ENCODE measurements around the gene CNTNAP5.

Gene CNTNAP5

GRCh38 chr2:124039762-124040291, 14.7 kb downstream of the CNTNAP5 start:
- H3K27ac Mint-ChIP-seq = no peak overlapping the region
- DNase-seq (no peak), ATAC-seq (no peak)
- H3K27me3 Mint-ChIP-seq = no peaks in the 10 kb centered on the region
- H3K4me1 Mint-ChIP-seq = no peaks in the 10 kb centered on the region
- H3K9me3 Mint-ChIP-seq = peaks cover 3% of the 10 kb centered on the region
- no peaks in the 10 kb centered on the region for H3K36me3 Mint-ChIP-seq (ENCODE audit: low read depth)
- no peak overlapping the region for H3K4me3 Mint-ChIP-seq

- Mint-ChIP-seq H3K27ac (no peak overlapping the region), H3K4me1 (no peaks in the 10 kb centered on the region), H3K4me3 (no peak overlapping the region), H3K27me3 (no peaks in the 10 kb centered on the region), H3K9me3 (peaks cover 3% of the 10 kb centered on the region), H3K36me3 (ENCODE audit: low read depth) (no peaks in the 10 kb centered on the region)
- ATAC-seq (no peak), DNase-seq (no peak)
Observed at GRCh38 chr2:124045894-124046293, 20.8 kb downstream of the CNTNAP5 start.

- H3K4me3 Mint-ChIP-seq = no peak overlapping the region
- no peak for ATAC-seq
- H3K9me3 Mint-ChIP-seq = peaks cover 3% of the 10 kb centered on the region
- no peaks in the 10 kb centered on the region for H3K27me3 Mint-ChIP-seq
- DNase-seq = no peak
- no peak overlapping the region for H3K27ac Mint-ChIP-seq
- H3K4me1 Mint-ChIP-seq = no peaks in the 10 kb centered on the region
- no peaks in the 10 kb centered on the region for H3K36me3 Mint-ChIP-seq (ENCODE audit: low read depth)
Observed at GRCh38 chr2:124046332-124046731, 21.2 kb downstream of the CNTNAP5 start.

DNA sequence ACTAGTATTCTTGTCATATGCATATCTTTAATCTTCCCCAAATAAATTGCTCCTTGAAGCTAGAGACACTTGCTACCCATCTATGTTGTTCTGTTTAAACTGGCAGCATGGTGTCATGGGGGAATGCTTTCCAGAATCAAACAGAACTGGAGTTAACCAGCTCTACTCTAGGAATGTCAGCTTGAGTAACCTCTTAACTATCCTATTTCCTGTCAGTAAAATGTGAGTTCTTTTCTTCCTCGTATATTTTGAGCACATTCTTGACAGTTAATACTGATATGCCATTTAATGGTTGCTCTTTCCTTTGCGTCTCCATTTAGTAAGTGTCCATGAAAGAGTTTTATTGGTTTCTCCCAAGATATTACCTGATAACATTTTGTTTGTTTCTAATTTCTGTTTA, 23.0 kb downstream of the CNTNAP5 start:
- Mint-ChIP-seq H3K27ac (no peak overlapping the region), H3K4me3 (no peak overlapping the region), H3K9me3 (peaks cover 3% of the 10 kb centered on the region), H3K4me1 (no peaks in the 10 kb centered on the region), H3K27me3 (no peaks in the 10 kb centered on the region), H3K36me3 (ENCODE audit: low read depth) (no peaks in the 10 kb centered on the region)
- ATAC-seq (no peak), DNase-seq (no peak)

- DNase-seq (no peak), ATAC-seq (no peak)
- H3K27ac Mint-ChIP-seq = no peak overlapping the region
- H3K4me3 Mint-ChIP-seq = no peak overlapping the region
- H3K36me3 Mint-ChIP-seq (ENCODE audit: low read depth) = no peaks in the 10 kb centered on the region
- H3K27me3 Mint-ChIP-seq = no peaks in the 10 kb centered on the region
- H3K9me3 Mint-ChIP-seq = no peaks in the 10 kb centered on the region
- no peaks in the 10 kb centered on the region for H3K4me1 Mint-ChIP-seq
Observed at GRCh38 chr2:124048664-124049063, 23.6 kb downstream of the CNTNAP5 start.

GRCh38 chr2:124049136-124049535, 24.0 kb downstream of the CNTNAP5 start:
- H3K4me1 Mint-ChIP-seq = no peaks in the 10 kb centered on the region
- H3K4me3 Mint-ChIP-seq = no peak overlapping the region
- H3K9me3 Mint-ChIP-seq = no peaks in the 10 kb centered on the region
- H3K27me3 Mint-ChIP-seq = no peaks in the 10 kb centered on the region
- no peak for DNase-seq
- no peak for ATAC-seq
- no peaks in the 10 kb centered on the region for H3K36me3 Mint-ChIP-seq (ENCODE audit: low read depth)
- H3K27ac Mint-ChIP-seq = no peak overlapping the region

DNA sequence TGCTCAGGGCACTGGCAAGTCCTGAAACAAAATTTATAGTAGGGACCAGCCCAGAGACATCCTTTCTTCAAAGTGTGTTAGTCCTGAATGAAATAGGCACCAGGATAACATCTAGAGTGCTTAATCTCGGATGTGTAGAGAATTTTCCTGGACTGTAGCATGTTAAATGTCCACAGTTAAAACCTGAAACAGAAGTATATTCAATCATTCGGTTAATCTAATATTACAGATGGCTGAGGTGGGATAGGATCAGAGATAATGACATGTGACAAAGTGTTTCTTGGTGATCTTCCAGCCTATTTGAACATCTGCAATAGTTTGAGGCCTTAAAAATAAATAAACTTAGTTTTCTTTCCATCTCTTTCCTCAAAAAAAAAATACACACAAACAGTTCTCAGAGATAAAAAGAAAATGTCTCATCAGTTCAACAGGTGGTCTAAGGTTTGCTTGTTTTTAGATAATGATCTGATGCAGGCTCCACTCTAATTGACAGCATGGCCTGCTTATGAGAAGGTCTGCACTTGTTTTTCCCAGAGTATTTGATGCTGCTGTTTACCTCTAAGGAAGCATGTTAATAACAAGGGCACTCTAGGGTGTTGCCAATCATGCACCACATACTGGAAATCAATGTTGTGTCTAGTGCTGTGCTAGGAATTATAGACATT, 25.9 kb downstream of the CNTNAP5 start:
- Mint-ChIP-seq H3K9me3 (peaks cover 3% of the 10 kb centered on the region), H3K27me3 (no peaks in the 10 kb centered on the region), H3K4me3 (no peak overlapping the region), H3K27ac (no peak overlapping the region), H3K36me3 (ENCODE audit: low read depth) (no peaks in the 10 kb centered on the region), H3K4me1 (no peaks in the 10 kb centered on the region)
- DNase-seq (no peak), ATAC-seq (no peak)

GRCh38 chr2:124053796-124054195, 28.7 kb downstream of the CNTNAP5 start:
- H3K4me1 Mint-ChIP-seq = no peaks in the 10 kb centered on the region
- no peak for ATAC-seq
- H3K36me3 Mint-ChIP-seq (ENCODE audit: low read depth) = no peaks in the 10 kb centered on the region
- no peak overlapping the region for H3K27ac Mint-ChIP-seq
- DNase-seq = no peak
- no peaks in the 10 kb centered on the region for H3K27me3 Mint-ChIP-seq
- H3K9me3 Mint-ChIP-seq = peaks cover 9% of the 10 kb centered on the region
- no peak overlapping the region for H3K4me3 Mint-ChIP-seq

DNA sequence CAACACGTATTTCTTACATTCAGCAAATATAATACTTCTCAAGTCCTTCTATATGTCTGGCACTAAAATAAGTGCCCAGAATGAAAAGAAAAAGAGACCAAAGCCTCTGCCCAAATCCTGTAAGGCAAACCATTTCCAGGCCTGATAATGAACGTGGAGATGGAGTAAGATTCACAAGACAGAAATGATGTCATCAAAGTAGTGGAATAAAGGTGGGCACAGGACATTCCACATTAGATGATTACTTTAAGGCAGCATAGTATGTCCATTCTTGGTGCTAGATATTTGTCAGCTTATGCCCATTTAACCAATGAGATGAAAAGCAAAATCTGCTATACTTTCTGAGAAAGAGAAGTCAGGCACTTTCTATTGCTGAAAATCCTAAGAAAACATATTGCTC, 38.5 kb downstream of the CNTNAP5 start:
- no peaks in the 10 kb centered on the region for H3K27me3 Mint-ChIP-seq
- no peak for DNase-seq
- no peak for ATAC-seq
- no peaks in the 10 kb centered on the region for H3K36me3 Mint-ChIP-seq (ENCODE audit: low read depth)
- no peak overlapping the region for H3K4me3 Mint-ChIP-seq
- H3K4me1 Mint-ChIP-seq = no peaks in the 10 kb centered on the region
- no peaks in the 10 kb centered on the region for H3K9me3 Mint-ChIP-seq
- no peak overlapping the region for H3K27ac Mint-ChIP-seq

GRCh38 chr2:124065636-124066035, 40.5 kb downstream of the CNTNAP5 start:
- H3K9me3 Mint-ChIP-seq = no peaks in the 10 kb centered on the region
- no peaks in the 10 kb centered on the region for H3K27me3 Mint-ChIP-seq
- no peaks in the 10 kb centered on the region for H3K36me3 Mint-ChIP-seq (ENCODE audit: low read depth)
- DNase-seq = no peak
- H3K4me1 Mint-ChIP-seq = no peaks in the 10 kb centered on the region
- no peak overlapping the region for H3K4me3 Mint-ChIP-seq
- ATAC-seq = no peak
- no peak overlapping the region for H3K27ac Mint-ChIP-seq

DNA sequence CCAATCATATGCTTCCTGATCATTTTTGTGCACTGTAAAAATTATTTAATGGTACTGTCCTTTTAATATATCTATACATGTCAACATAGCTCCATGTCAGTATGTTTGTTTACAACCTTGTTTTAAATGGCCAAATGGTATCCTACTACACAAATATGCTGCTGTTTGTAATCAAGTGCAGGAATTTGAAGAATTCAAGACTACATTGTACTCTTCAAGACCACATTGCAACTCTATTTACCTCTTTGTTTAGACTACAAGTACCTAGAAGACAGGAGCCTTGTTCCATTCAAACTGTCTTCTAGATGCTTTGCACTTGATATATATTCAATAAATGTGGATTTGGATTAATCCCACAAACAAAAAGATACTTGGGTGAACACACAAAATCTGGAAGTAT, 41.7 kb downstream of the CNTNAP5 start:
- H3K36me3 Mint-ChIP-seq (ENCODE audit: low read depth) = no peaks in the 10 kb centered on the region

GRCh38 chr2:124079045-124079444, 54.0 kb downstream of the CNTNAP5 start:
- DNase-seq = no peak
- ATAC-seq = no peak
- H3K27me3 Mint-ChIP-seq = no peaks in the 10 kb centered on the region
- H3K36me3 Mint-ChIP-seq (ENCODE audit: low read depth) = no peaks in the 10 kb centered on the region
- H3K27ac Mint-ChIP-seq = no peak overlapping the region
- peaks cover 7% of the 10 kb centered on the region for H3K9me3 Mint-ChIP-seq
- H3K4me3 Mint-ChIP-seq = no peak overlapping the region
- no peaks in the 10 kb centered on the region for H3K4me1 Mint-ChIP-seq

More for the DNA sequence above, 41.7 kb downstream of the CNTNAP5 start:
- Mint-ChIP-seq H3K27ac (no peak overlapping the region), H3K4me1 (no peaks in the 10 kb centered on the region), H3K27me3 (no peaks in the 10 kb centered on the region), H3K9me3 (no peaks in the 10 kb centered on the region), H3K4me3 (no peak overlapping the region)
- ATAC-seq (no peak), DNase-seq (no peak)

GRCh38 chr2:124080281-124081153, 55.4 kb downstream of the CNTNAP5 start:
- Mint-ChIP-seq H3K36me3 (ENCODE audit: low read depth) (no peaks in the 10 kb centered on the region), H3K27ac (no peak overlapping the region), H3K4me1 (no peaks in the 10 kb centered on the region), H3K27me3 (no peaks in the 10 kb centered on the region), H3K9me3 (peaks cover 10% of the 10 kb centered on the region), H3K4me3 (no peak overlapping the region)
- no peak for DNase-seq
- no peak for ATAC-seq

GRCh38 chr2:124081154-124081716, 56.1 kb downstream of the CNTNAP5 start:
- Mint-ChIP-seq H3K36me3 (ENCODE audit: low read depth) (no peaks in the 10 kb centered on the region), H3K9me3 (peaks cover 11% of the 10 kb centered on the region), H3K27me3 (no peaks in the 10 kb centered on the region), H3K4me1 (no peaks in the 10 kb centered on the region), H3K27ac (no peak overlapping the region), H3K4me3 (no peak overlapping the region)
- ATAC-seq (no peak), DNase-seq (no peak)

GRCh38 chr2:124088616-124089015, 63.5 kb downstream of the CNTNAP5 start:
- Mint-ChIP-seq H3K27me3 (no peaks in the 10 kb centered on the region), H3K27ac (no peak overlapping the region)

More at GRCh38 chr2:124088616-124089015, 63.5 kb downstream of the CNTNAP5 start:
- ATAC-seq = no peak
- Mint-ChIP-seq H3K36me3 (ENCODE audit: low read depth) (no peaks in the 10 kb centered on the region), H3K9me3 (peaks cover 8% of the 10 kb centered on the region), H3K4me3 (no peak overlapping the region), H3K4me1 (no peaks in the 10 kb centered on the region)
- DNase-seq = no peak

All from activated naive CD8-positive, alpha-beta T cell treated with anti-CD3 and anti-CD28 coated beads, Interleukin-2, amount 50 U/mL, for 24 hours (primary cell).